HPDE6-E6E7 (cell line): ENCODE data around the gene FNDC3B.

Experiments
- DNase-seq: peaks from one replicate; pipeline ENCODE4 v3.0.0; 2011; ENCODE audit warnings: missing footprints; ENCODE audit errors: extremely low spot score

The FNDC3B gene

GRCh38 chr3:172188511-172188910 lies 149.1 kb downstream of the FNDC3B start:
- DNase-seq, result no peak

GRCh38 chr3:172189213-172189612 lies 149.8 kb downstream of the FNDC3B start:
- no peak for DNase-seq

GRCh38 chr3:172189987-172190603 lies 150.7 kb downstream of the FNDC3B start:
- DNase-seq, result no peak

GRCh38 chr3:172190980-172191379 lies 151.6 kb downstream of the FNDC3B start:
- no peak for DNase-seq

GRCh38 chr3:172191629-172192028 lies 152.3 kb downstream of the FNDC3B start:
- DNase-seq, result no peak

GRCh38 chr3:172192830-172193415 lies 153.5 kb downstream of the FNDC3B start:
- DNase-seq, result no peak

- no peak for DNase-seq
Measured at GRCh38 chr3:172193436-172193835, 154.1 kb downstream of the FNDC3B start.

- DNase-seq, result no peak
Measured at GRCh38 chr3:172194702-172195406, 155.5 kb downstream of the FNDC3B start.

GRCh38 chr3:172195407-172195754 lies 156.0 kb downstream of the FNDC3B start:
- DNase-seq, result no peak

GRCh38 chr3:172197344-172197743 lies 158.0 kb downstream of the FNDC3B start:
- no peak for DNase-seq

GRCh38 chr3:172198428-172198827 lies 159.1 kb downstream of the FNDC3B start:
- DNase-seq, result no peak

- no peak for DNase-seq
Measured at GRCh38 chr3:172199850-172200369, 160.5 kb downstream of the FNDC3B start.

- DNase-seq, result no peak
Measured at GRCh38 chr3:172201136-172201869, 161.9 kb downstream of the FNDC3B start.

- DNase-seq, result no peak
Measured at GRCh38 chr3:172201870-172202236, 162.5 kb downstream of the FNDC3B start.

GRCh38 chr3:172202797-172203196 lies 163.4 kb downstream of the FNDC3B start:
- DNase-seq, result no peak

GRCh38 chr3:172203522-172204258 lies 164.3 kb downstream of the FNDC3B start:
- DNase-seq, result no peak

- DNase-seq, result no peak
Measured at GRCh38 chr3:172204716-172205115, 165.3 kb downstream of the FNDC3B start.

GRCh38 chr3:172208586-172209332 lies 169.4 kb downstream of the FNDC3B start:
- no peak for DNase-seq

GRCh38 chr3:172209333-172210321 lies 170.2 kb downstream of the FNDC3B start:
- DNase-seq, result no peak

GRCh38 chr3:172210355-172210754 lies 171.0 kb downstream of the FNDC3B start:
- DNase-seq, result no peak
